ENCODE results near the gene SNX8. TPM values are rescaled to one million over a fixed set of nuclear protein-coding genes. Genes with fewer than 3 reads are reported as not detected.
"Not testable (repeated sequence)": the region's sequence is repeated elsewhere in the genome, so short reads cannot be mapped to it uniquely, and the experiment has no call there.

The SNX8 gene
- polyA plus RNA-seq, 1 donor: 29.4 TPM

DNA sequence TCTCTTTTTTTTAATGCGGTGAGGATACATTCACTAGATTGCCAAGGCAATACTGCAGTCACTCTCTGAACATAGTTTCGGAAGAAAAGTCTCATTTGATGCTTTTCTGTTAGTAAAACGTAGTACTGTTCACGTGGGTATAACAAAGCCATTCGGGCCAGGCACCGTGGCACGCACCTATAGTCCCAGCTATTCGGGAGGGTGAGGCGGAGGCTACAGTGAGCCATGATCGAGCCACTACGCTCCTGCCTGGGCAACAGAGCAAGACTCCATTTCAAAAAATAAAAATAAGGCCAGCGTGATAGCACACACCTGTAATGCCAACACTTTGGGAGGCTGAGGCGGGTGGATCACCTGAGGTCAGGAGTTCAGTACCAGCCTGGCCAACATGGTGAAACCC is 24.6 kb downstream of the SNX8 start:
- no peak for DNase-seq

GRCh38 chr7:2289111-2289586 is 25.1 kb downstream of the SNX8 start:
- peak; percentile 90 for DNase-seq

DNA sequence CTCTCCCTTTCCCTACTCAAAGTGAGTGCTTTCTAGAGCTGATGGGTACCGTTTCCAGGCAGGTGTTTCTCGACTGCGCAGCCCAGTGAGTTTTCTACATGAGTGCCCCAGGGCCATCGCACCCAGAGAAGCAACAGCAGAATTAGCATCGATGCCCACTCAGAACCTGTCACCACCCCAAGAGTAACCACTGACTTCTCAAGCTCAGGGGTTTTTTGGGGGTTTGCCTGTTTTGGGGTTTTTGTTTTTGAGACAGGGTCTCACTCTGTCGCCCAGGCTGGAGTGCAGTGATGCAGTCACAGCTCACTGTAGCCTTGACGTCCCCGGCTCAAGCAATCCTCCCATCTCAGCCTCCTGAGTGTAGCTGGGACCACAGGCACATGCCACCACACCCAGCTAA is 25.7 kb downstream of the SNX8 start:
- DNase-seq: no peak

- no peak for DNase-seq
These were observed 26.5 kb downstream of the SNX8 start for GRCh38 chr7:2287745-2288144.

DNA sequence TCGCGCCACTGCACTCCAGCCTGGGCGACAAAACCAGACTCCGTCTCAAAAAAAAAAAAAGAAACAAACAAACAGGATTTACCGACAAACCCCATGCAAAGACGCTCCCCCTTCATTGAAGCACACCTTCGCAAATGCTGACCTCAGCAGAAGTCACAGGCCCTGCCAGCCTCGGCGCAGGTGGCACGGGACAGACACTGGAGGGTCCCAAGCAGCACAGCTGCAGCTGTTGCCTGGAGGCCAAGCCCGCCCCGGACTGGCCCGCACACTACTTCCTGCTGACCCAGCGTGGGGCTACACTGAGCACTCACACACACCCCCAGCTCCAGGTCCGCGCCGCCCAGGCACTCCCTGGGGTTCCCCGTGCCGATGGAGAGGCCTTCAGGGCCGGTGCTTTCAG is 31.2 kb downstream of the SNX8 start:
- no peak for DNase-seq

DNA sequence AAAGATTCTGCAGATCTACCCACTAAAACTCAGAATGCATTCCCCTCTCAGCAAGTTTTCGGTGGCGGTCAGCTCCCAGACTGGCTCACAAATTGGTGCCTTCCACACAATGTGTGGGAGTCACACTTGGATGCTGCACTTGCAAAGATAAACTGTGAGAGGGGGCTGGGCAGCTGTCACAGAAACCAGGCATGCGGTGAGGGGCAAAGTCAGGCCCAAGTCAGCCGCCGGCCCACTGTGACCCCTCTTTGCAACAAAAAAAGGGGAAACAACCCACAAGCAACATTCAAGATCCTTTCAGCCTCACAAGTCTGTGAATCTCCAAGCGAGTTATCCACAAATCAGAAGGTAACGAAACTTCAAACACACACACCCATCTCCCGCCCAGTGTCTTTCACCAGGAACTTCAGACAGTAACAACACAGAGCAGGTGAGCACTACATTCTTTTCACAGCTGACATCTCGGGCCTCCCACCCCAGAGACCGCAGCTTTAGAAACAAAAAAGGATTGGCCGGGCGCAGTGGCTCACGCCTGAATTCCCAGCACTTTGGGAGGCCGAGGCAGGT is 32.0 kb downstream of the SNX8 start:
- no peak for DNase-seq

DNA sequence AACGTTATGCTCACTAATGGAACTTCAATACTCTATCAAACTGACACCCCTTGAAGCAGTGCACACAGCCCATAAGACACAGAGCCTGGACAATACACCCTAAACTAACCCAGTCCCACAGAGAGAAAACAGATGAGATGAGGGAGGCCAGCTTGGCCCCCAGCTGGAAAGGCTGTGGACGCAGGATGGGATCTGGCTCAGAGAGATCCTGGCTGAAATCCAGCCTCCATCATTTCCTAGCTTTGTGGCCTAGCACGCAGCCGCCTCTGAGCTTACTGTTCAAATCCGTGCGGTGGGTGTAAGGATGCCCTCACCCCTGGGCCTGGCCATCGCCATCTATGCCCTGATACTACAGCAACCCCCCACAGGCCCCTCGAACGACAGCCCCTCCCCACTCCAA is 32.7 kb downstream of the SNX8 start:
- peak; percentile 86 for DNase-seq

DNA sequence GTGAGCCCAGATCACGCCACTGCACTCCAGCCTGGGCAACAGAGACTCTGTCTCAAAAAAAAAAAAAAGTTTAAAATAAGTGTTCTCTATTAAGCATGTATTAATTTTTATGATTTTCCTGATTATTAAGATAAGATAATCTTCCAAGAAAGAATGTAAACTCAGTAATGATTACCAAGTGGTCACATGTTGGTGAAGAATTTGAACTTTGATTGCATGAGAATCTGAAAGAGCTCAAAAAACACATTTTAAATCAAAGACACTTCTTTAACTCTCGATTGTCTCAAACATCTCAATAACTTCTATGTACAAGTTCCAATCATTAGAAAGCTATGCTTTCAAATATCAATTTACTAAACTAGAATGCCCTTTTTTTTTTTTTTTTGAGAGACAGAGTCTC is 33.8 kb downstream of the SNX8 start:
- no peak for DNase-seq

- peak; percentile 79 for DNase-seq
These were observed 34.3 kb downstream of the SNX8 start for GRCh38 chr7:2279896-2280295.

- DNase-seq: no peak
These were observed 36.2 kb downstream of the SNX8 start for GRCh38 chr7:2278026-2278425.

DNA sequence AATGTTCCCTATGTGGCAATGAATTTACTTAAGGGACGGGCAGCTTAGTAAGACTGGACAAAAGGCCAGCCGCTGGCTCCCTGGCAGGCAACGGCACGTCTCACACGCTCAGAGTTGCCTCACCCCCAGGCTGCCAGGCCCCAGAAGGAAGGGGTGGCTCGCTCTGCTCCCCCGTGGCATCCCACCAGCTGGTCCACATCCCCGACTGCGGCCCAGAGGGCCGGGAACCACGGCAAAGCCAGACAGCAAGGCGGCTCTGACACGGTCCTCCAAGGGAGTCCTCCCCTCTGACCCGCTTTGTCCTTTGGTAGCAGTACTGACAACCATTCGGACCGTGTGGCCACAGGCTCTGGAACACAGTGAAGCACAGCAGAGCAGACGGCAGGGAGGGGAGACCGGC is 38.1 kb downstream of the SNX8 start:
- no peak for DNase-seq

- no peak for DNase-seq
These were observed 39.1 kb downstream of the SNX8 start for GRCh38 chr7:2275101-2275500.

DNA sequence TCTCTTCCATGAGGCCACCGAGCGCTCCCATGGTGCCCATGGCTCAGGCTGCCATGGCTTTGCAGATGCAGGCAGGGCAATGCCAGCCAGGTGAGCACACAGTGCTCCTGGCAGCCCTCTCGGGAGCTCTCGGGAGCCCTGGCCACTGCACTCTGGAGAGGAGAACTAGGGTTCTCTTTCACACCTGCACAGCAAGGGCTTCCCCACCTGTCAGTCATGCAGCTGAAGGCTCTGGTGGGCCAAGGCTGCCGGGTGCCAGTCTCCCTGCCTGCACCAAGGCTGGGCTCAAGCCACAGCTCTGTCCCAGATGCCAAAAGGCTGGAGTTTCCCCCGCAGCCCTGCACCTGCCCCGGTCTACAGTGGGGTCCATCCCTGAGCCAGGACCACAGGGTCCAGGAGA is 39.6 kb downstream of the SNX8 start:
- DNase-seq: no peak

DNA sequence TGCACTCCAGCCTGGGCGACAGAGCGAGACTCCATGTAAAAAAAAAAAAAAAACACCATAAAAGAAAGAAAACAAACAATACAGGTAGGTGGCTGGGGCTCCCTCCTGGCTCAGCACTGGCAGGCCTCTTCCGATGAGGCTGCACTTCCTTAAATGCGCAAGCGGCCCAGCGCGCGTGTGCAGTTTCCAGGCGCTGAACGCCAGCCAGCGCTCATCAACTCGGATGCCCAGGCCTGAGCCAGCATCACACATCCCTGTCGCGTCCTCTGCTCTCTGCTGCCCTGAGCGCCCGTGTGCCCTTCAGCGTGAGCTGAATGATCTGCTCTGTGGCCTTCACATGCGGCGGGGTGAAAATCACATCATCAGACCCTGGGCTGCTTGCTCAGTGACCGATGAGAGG is 40.4 kb downstream of the SNX8 start:
- no peak for DNase-seq

- DNase-seq: no peak
These were observed 42.2 kb downstream of the SNX8 start for GRCh38 chr7:2272031-2272430.

DNA sequence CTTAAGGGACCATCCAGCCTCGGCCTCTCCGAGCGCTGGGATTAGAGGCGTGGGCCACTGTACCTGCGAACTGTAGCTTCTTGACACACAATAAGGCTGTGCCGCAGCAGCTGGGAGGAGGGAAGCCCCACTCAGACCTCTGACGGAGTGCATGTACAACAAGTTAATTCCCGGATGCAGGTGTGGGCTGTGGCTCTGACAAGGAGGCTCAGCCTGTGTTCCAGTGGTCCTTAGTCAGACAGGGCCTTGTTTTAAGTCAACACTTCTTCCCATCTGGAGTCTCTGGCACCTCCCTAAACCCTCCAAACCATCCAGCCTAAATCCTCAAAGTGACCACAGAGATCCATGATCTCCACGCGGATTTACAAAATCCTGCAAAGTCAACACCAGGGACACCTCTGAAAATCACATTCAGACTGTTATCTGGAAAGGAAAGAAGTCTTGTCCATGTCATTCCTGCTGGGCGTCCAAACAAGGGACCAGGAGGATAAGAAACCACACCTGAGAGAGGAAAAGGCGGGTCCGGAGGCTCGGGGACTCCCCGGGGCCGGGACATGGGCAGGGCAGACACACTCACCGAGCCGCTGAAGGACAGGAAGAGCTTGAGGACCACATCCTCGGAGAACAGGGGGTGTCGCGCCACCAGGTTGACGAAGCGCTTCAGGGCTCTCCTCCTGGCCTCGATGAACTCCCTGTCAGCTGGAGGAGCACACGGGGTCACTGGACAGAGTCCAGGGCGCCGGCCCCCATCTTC is 42.8 kb downstream of the SNX8 start:
- DNase-seq: no peak

- no peak for DNase-seq
These were observed 43.7 kb downstream of the SNX8 start for GRCh38 chr7:2270495-2270894.

DNA sequence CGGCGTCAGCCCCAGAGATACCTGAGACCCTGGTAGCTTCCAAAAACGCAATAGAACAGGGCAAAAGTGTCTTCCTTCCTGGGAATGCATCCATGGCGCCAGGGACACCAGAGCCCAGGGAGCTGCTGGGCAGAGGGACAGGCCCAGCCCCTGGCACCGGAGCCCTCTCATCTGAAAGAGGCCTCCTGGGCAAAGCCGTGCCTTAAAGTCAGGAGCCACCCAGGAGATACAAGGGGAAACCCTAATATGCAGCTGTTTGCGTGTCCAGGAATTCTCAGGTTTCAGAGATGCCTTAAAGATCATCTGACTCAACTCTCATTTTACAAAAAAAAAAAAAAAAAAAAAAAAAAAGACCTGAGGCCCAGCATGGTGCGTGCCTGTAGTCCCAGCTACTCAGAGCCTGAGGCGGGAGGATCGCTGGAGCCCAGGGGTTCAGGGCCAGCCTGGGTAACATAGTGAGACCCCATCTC is 44.2 kb downstream of the SNX8 start:
- no peak for DNase-seq

DNA sequence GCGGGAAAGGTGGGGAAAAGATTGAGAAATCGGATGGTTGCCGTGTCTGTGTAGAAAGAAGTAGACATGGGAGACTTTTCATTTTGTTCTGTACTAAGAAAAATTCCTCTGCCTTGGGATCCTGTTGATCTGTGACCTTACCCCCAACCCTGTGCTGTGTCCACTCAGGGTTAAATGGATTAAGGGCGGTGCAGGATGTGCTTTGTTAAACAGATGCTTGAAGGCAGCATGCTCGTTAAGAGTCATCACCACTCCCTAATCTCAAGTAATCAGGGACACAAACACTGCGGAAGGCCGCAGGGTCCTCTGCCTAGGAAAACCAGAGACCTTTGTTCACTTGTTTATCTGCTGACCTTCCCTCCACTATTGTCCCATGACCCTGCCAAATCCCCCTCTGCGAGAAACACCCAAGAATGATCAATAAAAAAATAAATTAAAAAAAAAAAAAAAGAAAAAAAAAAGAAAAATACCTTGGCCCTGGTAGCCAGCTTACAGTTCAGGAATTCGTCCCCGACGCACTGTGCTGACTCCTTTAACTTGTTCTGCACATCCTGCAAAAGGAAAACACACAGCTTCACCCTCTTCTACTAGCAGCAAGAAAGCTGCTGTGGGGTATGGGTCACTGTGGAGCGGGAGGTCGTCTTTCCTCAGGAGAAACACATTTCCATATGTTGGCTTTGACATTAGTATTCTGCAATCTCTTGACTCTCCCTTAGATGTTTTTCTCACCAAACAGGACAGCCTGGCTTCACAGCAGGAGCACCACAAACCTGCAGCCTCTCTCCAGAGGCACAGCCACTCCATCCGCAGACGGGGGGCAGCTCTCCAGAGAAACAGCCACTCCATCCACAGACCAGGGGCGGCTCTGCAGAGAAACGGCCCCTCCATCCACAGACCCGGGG is 44.9 kb downstream of the SNX8 start:
- not testable (repeated sequence) for DNase-seq

GRCh38 chr7:2266911-2267310 is 47.3 kb downstream of the SNX8 start:
- no peak for DNase-seq

- no peak for DNase-seq
These were observed 50.1 kb downstream of the SNX8 start for GRCh38 chr7:2264158-2264557.

DNA sequence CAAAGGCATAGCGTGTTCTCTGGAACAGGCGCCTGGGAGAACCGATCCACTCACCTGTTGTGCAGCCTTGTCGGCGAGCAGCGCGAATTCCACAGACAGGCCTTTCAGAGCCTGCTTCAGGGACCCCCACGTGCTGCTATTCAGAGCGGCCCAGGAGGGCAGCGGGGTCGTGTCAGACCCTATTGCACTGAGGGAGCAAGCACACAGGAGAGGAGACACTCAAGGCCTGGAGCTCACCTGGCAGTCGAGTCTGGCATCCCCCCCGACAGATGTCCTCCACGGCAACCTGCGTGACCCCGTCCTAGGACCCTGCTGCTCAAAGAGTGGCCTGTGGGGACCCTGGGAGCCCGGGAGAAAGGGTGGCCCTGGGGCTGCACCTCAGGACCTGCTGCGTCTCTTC is 51.1 kb downstream of the SNX8 start:
- DNase-seq: no peak

DNA sequence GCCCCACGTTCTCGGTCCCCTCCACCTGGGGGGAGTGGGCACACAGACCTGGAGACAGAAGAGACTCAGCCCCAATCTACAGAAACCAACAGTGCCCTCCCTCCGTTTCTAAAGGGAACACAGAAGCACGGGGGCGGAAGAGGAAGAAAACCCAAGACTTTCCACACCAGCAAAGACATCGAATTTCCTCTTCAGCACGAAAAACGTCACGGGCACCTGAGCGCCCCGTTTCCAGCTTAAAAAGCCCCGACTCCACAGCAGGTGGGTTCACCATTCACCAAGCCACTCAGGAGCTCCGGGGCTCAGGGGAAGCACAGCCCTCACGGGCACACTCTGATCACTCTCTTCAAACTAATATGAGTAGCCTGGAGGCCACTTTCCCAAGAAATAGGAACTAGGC is 52.6 kb downstream of the SNX8 start:
- DNase-seq: no peak

All from hindlimb muscle (tissue), 1 donor.